Stimulated activated CD4-positive, alpha-beta T cell treated with anti-CD3 and anti-CD28 coated beads, Interleukin-15, amount 100 ng/mL, for 1 hour (primary cell): Measurements from ENCODE around the gene TMEM214.

Experiments used
- DNase-seq, 2 donors: peaks; one replicate each; pipeline ENCODE4 v3.0.0-alpha.2; 2020; ENCODE audit warnings: low read depth in 1 of 2, low spot score in 1 of 2

TMEM214 gene

GRCh38 chr2:27039871-27040270 lies 7.1 kb downstream of the TMEM214 start:
- no peak for DNase-seq

- DNase-seq = no peak
These were observed 7.5 kb downstream of the TMEM214 start for GRCh38 chr2:27040282-27040681.

GRCh38 chr2:27041752-27042151 lies 9.0 kb downstream of the TMEM214 start:
- no peak for DNase-seq

- DNase-seq = no peak
These were observed 9.4 kb downstream of the TMEM214 start for GRCh38 chr2:27042159-27042661.

GRCh38 chr2:27042985-27043634 lies 10.3 kb downstream of the TMEM214 start:
- DNase-seq = no peak

- DNase-seq = peak; percentile 26 to 56
These were observed 16.9 kb downstream of the TMEM214 start for GRCh38 chr2:27049422-27050280.

- peak; percentile 88 for DNase-seq
These were observed 17.7 kb downstream of the TMEM214 start for GRCh38 chr2:27050281-27050995.

- peak; percentile 92 to 94 for DNase-seq
These were observed 18.5 kb downstream of the TMEM214 start, which contains the start of gene AGBL5 for GRCh38 chr2:27050996-27051901. Gene AGBL5, plus strand, starts transcription at chr2:27051668. Its CDS starts 1,291 bp downstream, at chr2:27052959.

GRCh38 chr2:27051902-27052645 lies 19.3 kb downstream of the TMEM214 start:
- DNase-seq = peak in 1 of 2 donors; percentile 28

- DNase-seq = no peak
These were observed 20.6 kb downstream of the TMEM214 start for GRCh38 chr2:27053321-27053720.

GRCh38 chr2:27053776-27054175 lies 21.0 kb downstream of the TMEM214 start:
- no peak for DNase-seq

- no peak for DNase-seq
These were observed 22.0 kb downstream of the TMEM214 start for GRCh38 chr2:27054721-27055120.

GRCh38 chr2:27057184-27057583 lies 24.4 kb downstream of the TMEM214 start:
- no peak for DNase-seq

GRCh38 chr2:27058210-27058609 lies 25.4 kb downstream of the TMEM214 start:
- DNase-seq = no peak

- no peak for DNase-seq
These were observed 26.5 kb downstream of the TMEM214 start for GRCh38 chr2:27059141-27059820.

GRCh38 chr2:27060323-27060722 lies 27.6 kb downstream of the TMEM214 start:
- no peak for DNase-seq

- DNase-seq = no peak
These were observed 32.4 kb downstream of the TMEM214 start for GRCh38 chr2:27065128-27065527.

GRCh38 chr2:27067385-27067784 lies 34.6 kb downstream of the TMEM214 start:
- no peak for DNase-seq

GRCh38 chr2:27069436-27069835 lies 36.7 kb downstream of the TMEM214 start:
- DNase-seq = no peak
